ENCODE measurements around the gene ZNF469. TPM values are rescaled to one million over a fixed set of nuclear protein-coding genes. Genes with fewer than 3 reads are reported as not detected.

The ZNF469 gene
- total and polyA plus RNA-seq, 8 donors = 0.14 to 2.0 (median 0.34) TPM

DNA sequence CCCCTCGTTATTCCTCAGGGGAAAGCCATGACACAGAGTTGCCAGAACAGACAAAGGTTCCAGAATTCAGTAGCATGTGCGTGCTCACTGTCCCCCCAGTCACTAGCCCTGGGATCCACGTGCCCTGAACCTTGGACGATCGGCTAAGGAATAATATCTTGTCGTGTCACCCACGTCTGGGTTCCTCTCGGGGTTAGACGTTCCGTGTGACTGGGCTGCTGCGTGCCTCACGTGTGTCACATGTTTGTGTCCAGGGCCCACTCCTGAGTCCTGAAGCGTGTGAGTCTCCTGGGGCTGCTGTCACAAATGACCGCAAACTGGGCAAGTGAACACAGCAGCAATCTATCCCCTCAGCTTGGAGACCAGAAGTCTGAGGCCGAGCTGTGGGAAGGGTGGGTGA is 12.4 kb upstream of the ZNF469 start:
- Histone ChIP-seq H3K4me1 (no peaks in the 10 kb centered on the region), H3K27ac (no peak overlapping the region), H3K27me3 (no peaks in the 10 kb centered on the region), H3K36me3 (no peaks in the 10 kb centered on the region), H3K4me3 (no peak overlapping the region), H3K9me3 (no peaks in the 10 kb centered on the region)
- TF ChIP-seq, protein P1, sequence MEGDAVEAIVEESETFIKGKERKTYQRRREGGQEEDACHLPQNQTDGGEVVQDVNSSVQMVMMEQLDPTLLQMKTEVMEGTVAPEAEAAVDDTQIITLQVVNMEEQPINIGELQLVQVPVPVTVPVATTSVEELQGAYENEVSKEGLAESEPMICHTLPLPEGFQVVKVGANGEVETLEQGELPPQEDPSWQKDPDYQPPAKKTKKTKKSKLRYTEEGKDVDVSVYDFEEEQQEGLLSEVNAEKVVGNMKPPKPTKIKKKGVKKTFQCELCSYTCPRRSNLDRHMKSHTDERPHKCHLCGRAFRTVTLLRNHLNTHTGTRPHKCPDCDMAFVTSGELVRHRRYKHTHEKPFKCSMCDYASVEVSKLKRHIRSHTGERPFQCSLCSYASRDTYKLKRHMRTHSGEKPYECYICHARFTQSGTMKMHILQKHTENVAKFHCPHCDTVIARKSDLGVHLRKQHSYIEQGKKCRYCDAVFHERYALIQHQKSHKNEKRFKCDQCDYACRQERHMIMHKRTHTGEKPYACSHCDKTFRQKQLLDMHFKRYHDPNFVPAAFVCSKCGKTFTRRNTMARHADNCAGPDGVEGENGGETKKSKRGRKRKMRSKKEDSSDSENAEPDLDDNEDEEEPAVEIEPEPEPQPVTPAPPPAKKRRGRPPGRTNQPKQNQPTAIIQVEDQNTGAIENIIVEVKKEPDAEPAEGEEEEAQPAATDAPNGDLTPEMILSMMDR (IDR thresholded peaks at IDR 0.05) = no peak
- DNase-seq = peak in 3 of 6 donors; percentile 2 to 21 (median 11)
- ATAC-seq = no peak
- FAIRE-seq = no peak
- intact Hi-C loops (cut with DNase I) = no loop called here
- WGBS, 2 donors = 75 to 79% methylated on average over 15 of the region's 15 CpGs

DNA sequence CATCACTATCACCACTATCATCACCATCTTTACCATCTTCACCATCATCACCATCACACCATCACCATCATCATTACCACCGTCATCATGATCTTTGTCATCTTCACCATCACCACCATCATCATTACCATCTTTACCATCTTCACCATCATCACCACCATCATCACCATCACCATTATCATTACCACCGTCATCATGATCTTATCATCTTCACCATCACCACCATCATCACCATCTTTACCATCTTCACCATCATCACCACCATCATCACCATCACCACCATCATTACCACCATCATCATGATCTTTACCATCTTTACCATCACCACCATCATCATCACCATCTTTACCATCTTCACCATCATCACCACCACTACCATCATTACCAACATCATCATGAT is 10.2 kb upstream of the ZNF469 start:
- no peaks in the 10 kb centered on the region for H3K9me3 ChIP-seq
- H3K4me1 ChIP-seq = no peaks in the 10 kb centered on the region
- H3K36me3 ChIP-seq = no peaks in the 10 kb centered on the region
- DNase-seq (no peak), ATAC-seq (no peak), FAIRE-seq (no peak)
- TF ChIP-seq, protein P1 (IDR thresholded peaks at IDR 0.05) = no peak
- intact Hi-C loops (cut with DNase I) = no loop called here
- WGBS, 2 donors = 89 to 90% methylated on average over 2 of the region's 2 CpGs
- no peaks in the 10 kb centered on the region for H3K27me3 ChIP-seq
- no peak overlapping the region for H3K4me3 ChIP-seq
- H3K27ac ChIP-seq = no peak overlapping the region

DNA sequence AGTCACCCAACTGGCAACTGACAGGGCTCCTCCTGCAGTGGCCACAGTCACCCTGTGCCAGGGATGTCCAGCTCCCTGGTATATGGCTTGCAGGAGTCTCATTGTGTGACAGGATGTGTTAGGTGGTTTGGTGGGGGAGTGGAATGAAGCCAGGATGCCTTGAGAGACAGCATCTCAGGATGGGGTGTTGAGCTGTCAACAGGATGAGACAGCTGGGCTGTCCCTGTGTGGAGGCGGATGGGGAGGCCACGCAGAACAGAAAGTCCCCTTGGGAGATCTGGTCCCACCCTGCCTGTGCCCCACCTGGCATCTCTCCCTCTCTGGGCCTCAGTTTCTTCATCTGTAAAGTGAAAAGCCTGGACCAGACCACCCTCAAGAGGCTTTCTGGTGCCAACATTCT is 9.5 kb upstream of the ZNF469 start:
- WGBS, 2 donors = 94% methylated on average over 2 of the region's 2 CpGs

DNA sequence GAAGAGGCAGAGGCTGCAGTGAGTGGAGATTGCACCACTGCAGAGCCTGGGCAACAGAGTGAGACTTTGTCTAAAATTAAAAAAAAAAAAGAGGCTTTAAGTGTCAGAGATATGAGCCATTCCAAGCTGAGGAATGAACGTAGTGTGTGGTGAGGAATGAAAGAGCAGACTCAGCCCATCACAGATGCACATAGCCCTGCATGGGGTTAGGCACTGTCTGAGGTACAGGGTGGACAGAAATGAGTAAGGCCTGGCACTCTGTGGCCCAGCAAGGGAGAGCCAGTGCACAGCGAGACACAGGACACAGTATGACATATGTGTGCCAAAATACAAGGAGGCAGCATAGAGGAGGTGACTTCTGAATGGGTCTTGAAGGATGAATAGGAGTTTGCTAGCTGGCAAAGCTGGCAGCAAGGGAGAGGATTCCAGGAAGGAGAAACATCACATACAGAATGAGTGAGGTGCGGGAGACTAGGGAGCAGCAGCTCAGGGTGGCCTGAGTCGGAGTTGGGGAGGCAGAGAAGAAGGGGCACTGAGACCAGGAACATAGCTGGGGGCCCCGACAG is 8.7 kb upstream of the ZNF469 start:
- no peak for ATAC-seq
- Histone ChIP-seq H3K27me3 (no peaks in the 10 kb centered on the region), H3K4me3 (no peak overlapping the region), H3K36me3 (no peaks in the 10 kb centered on the region), H3K9me3 (no peaks in the 10 kb centered on the region), H3K27ac (no peak overlapping the region), H3K4me1 (no peaks in the 10 kb centered on the region)
- intact Hi-C loops (cut with DNase I) = no loop called here
- TF ChIP-seq, protein P1 (IDR thresholded peaks at IDR 0.05) = no peak
- no peak for FAIRE-seq
- 77% methylated on average over 5 of the region's 5 CpGs for WGBS, 2 donors
- DNase-seq = peak in 1 of 6 donors; percentile 1

More for the DNA sequence above, 9.5 kb upstream of the ZNF469 start:
- TF ChIP-seq, protein P1 (IDR thresholded peaks at IDR 0.05) = no peak
- no peaks in the 10 kb centered on the region for H3K27me3 ChIP-seq
- no peaks in the 10 kb centered on the region for H3K9me3 ChIP-seq
- ATAC-seq (no peak), FAIRE-seq (no peak), DNase-seq (peak in 1 of 6 donors; percentile 2)
- no peak overlapping the region for H3K4me3 ChIP-seq
- H3K36me3 ChIP-seq = no peaks in the 10 kb centered on the region
- no peaks in the 10 kb centered on the region for H3K4me1 ChIP-seq
- H3K27ac ChIP-seq = no peak overlapping the region
- intact Hi-C loops (cut with DNase I) = no loop called here

DNA sequence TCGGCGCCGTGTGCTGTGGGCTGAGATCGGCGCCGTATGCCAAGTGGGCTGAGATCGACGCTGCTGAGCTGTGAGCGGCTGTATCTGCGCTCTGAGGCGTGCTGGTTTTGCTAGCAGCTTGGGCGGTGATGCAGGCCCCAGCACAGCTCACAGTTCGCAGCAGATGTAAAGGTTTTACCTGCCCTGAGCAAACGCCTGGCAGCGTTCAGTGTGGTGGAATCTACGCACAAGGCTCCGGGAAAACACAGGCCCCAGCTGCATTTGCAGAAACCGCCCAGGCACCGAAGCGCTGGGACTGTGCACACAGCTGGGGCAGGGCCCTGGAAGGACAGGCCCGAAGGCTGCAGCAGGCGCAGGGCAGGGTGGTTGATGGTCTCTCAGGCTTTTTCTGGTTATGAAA is 8.0 kb upstream of the ZNF469 start:
- no peak overlapping the region for H3K27ac ChIP-seq
- ATAC-seq = no peak
- H3K36me3 ChIP-seq = no peaks in the 10 kb centered on the region
- no peaks in the 10 kb centered on the region for H3K4me1 ChIP-seq
- no peaks in the 10 kb centered on the region for H3K9me3 ChIP-seq
- intact Hi-C loops (cut with DNase I) = no loop called here
- FAIRE-seq = no peak
- 78 to 82% methylated on average over 22 of the region's 22 CpGs for WGBS, 2 donors
- TF ChIP-seq, protein P1 (IDR thresholded peaks at IDR 0.05) = no peak
- no peak overlapping the region for H3K4me3 ChIP-seq
- peak in 3 of 6 donors; percentile 10 to 30 (median 28) for DNase-seq
- no peaks in the 10 kb centered on the region for H3K27me3 ChIP-seq
